Type B pancreatic cell (in vitro differentiated cells): Measurements from ENCODE around the gene EMP1. TPM values are rescaled to one million over a fixed set of nuclear protein-coding genes. Genes with fewer than 3 reads are reported as not detected.

Source experiments
- DNase-seq: peaks from one replicate; pipeline ENCODE4 v3.0.0; 2021; ENCODE audit warnings: mixed read lengths; ENCODE audit not compliant: unreplicated experiment; ENCODE audit errors: extremely low spot score
- H3K27ac Mint-ChIP-seq: 2 replicates; pipeline ENCODE4 v1.8.0; 2021; ENCODE audit warnings: mild to moderate bottlenecking, mixed read lengths
- H3K27me3 Mint-ChIP-seq: 2 replicates; pipeline ENCODE4 v1.8.0; 2021; ENCODE audit warnings: mixed read lengths
- H3K36me3 Mint-ChIP-seq: 2 replicates; pipeline ENCODE4 v1.8.0; 2021; ENCODE audit warnings: mixed read lengths
- H3K4me1 Mint-ChIP-seq: one replicate; pipeline ENCODE4 v1.8.0; 2021; ENCODE audit warnings: mixed read lengths; ENCODE audit not compliant: unreplicated experiment
- H3K4me3 Mint-ChIP-seq: 2 replicates; pipeline ENCODE4 v1.8.0; 2021; ENCODE audit warnings: mild to moderate bottlenecking, mixed read lengths
- H3K9me3 Mint-ChIP-seq: 2 replicates; pipeline ENCODE4 v1.8.0; 2021; ENCODE audit warnings: mixed read lengths
- total RNA-seq: library from RNA; stranded (reverse); gene quantifications from 2 replicates; pipeline ENCODE4 v1.2.1, GENCODE V29; 2021; ENCODE audit warnings: low replicate concordance
- TF ChIP-seq, protein P1 (sequence below): fragments of 200-600 bp; sonication (generic); conservative IDR thresholded peaks from 2 replicates; pipeline ENCODE4 v1.5.0; 2021; ENCODE audit warnings: antibody characterized with exemption, mild to moderate bottlenecking

Gene EMP1
- total RNA-seq, 1 donor from 2014 or later, result 340 TPM

DNA sequence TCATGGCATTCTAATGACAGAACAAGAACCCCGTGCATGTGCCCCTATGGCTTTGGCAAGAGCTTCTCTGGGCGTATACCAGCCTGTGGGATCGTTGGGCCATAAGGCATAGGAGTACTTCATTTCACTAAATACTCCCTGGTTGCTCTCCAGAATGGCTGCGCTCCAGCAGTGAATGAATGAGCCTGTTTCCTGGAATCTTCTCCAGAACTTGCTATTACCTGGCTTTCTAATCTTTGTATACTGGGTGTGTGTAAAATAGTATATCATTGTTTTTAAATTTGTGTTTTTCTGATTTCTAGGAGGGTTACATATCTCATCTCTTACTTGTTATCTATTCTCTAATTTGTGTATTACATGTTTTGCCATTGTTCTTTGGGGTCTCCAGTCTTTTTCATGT lies 28.6 kb upstream of the EMP1 start:
- Mint-ChIP-seq H3K27ac (peak overlapping the region; percentile 8), H3K4me1 (peaks cover 5% of the 10 kb centered on the region), H3K4me3 (no peak overlapping the region), H3K27me3 (no peaks in the 10 kb centered on the region), H3K9me3 (peaks cover 3% of the 10 kb centered on the region), H3K36me3 (peaks cover 3% of the 10 kb centered on the region)
- DNase-seq, result no peak
- TF ChIP-seq, protein P1, sequence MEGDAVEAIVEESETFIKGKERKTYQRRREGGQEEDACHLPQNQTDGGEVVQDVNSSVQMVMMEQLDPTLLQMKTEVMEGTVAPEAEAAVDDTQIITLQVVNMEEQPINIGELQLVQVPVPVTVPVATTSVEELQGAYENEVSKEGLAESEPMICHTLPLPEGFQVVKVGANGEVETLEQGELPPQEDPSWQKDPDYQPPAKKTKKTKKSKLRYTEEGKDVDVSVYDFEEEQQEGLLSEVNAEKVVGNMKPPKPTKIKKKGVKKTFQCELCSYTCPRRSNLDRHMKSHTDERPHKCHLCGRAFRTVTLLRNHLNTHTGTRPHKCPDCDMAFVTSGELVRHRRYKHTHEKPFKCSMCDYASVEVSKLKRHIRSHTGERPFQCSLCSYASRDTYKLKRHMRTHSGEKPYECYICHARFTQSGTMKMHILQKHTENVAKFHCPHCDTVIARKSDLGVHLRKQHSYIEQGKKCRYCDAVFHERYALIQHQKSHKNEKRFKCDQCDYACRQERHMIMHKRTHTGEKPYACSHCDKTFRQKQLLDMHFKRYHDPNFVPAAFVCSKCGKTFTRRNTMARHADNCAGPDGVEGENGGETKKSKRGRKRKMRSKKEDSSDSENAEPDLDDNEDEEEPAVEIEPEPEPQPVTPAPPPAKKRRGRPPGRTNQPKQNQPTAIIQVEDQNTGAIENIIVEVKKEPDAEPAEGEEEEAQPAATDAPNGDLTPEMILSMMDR, result no peak

DNA sequence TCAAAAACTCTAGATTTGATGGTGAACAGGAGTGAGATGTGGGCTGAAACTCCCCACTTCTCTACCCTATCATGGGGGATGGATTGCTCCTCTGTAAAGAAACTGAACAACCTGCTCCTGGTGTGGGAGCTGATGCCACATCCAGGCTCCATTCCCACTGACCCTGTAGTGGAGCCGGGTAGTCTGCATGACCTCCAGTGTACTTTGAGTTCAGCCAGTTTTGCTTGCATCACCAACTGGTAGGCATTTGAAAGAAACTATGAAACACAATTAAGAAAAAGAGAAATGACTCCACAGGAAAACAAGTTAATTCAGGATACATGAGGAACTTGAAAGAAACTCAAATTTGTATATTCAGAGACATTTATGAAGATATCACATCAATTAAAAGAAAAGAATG lies 27.3 kb upstream of the EMP1 start:
- Mint-ChIP-seq H3K27ac (peak overlapping the region; percentile 99), H3K9me3 (peaks cover 3% of the 10 kb centered on the region), H3K4me3 (no peak overlapping the region), H3K27me3 (no peaks in the 10 kb centered on the region), H3K4me1 (peaks cover 16% of the 10 kb centered on the region), H3K36me3 (peaks cover 3% of the 10 kb centered on the region)
- TF ChIP-seq, protein P1, result no peak
- no peak for DNase-seq

DNA sequence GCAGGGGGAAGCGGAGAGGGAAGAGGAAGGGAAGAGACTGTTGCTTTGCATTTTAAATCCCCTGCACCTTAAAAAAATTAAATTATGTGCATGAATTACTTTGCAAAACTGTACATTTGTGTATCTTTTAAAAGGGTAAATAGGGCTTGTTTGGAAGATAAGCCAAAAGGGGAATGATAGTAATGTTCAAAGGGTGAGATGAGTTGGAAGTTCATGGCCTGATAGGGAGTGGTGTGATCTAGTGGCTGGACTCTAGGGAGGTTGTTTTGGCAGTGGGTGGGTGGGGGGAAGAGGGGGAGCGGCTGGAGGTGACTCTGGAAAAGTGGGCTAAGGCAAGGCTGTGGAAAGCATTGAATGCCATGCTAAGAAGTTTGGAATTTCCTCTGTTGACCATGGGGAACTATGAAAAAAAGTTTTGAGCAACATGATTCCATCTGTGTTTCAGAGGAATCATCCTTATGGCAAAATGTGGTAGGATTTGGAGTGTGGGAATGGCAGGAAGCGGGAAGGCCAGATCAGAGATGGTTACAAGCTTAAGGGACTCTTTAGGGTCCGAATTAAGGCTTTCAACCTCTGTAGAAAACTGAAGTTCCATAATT lies 25.5 kb upstream of the EMP1 start:
- Mint-ChIP-seq H3K27ac (peak overlapping the region; percentile 99), H3K27me3 (no peaks in the 10 kb centered on the region), H3K4me1 (peaks cover 21% of the 10 kb centered on the region)

DNA sequence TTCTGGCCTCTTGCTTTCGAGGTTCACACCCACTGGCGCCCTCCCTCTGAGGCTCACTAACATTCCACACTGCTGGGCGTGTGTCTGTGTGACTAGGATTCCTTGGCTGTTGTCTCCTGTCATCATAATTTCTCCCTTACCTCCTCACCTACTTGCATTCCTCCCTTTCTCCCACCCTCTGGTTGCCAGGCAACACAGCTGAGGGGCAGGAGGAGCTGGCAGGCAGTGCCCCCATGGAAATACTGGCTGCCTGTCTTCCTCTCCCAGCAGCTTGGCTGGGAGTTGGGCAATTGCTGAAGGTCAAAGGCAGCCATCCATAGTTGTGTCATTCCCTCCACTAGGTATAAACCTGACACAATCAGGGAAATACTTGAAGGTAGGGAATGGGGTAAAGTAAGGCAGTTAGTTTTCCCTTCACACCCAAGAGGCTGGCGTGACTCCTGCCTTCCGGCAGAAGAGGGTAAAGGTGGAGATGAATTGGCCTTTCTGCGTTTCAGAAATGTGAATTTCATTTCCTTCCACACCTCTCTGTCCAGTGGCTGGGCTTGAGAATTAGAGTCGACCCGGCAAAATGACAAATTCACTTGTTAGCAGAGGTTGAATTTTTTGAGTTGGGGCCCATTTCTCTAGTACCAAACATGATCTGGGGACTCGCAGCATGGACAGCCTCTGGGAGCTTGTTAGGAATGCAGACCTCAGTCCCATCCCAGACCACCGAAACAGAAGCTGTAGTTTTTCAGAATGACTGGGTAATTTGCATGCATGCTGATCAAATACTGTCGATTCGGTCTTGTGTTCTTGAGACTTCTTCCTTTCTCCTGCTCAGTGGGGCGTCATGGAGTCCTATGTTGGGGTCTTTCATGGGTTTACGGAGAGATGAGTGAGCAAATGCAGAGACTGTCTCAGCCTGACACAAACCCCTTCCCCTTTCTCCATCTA lies 24.3 kb upstream of the EMP1 start:
- Mint-ChIP-seq H3K36me3 (no peaks in the 10 kb centered on the region), H3K4me1 (peaks cover 21% of the 10 kb centered on the region), H3K27me3 (no peaks in the 10 kb centered on the region), H3K4me3 (peak overlapping the region; percentile 78), H3K27ac (peak overlapping the region; percentile 99), H3K9me3 (peaks cover 4% of the 10 kb centered on the region)
- TF ChIP-seq, protein P1, result no peak
- DNase-seq, result no peak

More for the DNA sequence above, 25.5 kb upstream of the EMP1 start:
- no peak for DNase-seq
- Mint-ChIP-seq H3K4me3 (peak overlapping the region; percentile 12), H3K9me3 (no peaks in the 10 kb centered on the region), H3K36me3 (no peaks in the 10 kb centered on the region)
- TF ChIP-seq, protein P1, result no peak

DNA sequence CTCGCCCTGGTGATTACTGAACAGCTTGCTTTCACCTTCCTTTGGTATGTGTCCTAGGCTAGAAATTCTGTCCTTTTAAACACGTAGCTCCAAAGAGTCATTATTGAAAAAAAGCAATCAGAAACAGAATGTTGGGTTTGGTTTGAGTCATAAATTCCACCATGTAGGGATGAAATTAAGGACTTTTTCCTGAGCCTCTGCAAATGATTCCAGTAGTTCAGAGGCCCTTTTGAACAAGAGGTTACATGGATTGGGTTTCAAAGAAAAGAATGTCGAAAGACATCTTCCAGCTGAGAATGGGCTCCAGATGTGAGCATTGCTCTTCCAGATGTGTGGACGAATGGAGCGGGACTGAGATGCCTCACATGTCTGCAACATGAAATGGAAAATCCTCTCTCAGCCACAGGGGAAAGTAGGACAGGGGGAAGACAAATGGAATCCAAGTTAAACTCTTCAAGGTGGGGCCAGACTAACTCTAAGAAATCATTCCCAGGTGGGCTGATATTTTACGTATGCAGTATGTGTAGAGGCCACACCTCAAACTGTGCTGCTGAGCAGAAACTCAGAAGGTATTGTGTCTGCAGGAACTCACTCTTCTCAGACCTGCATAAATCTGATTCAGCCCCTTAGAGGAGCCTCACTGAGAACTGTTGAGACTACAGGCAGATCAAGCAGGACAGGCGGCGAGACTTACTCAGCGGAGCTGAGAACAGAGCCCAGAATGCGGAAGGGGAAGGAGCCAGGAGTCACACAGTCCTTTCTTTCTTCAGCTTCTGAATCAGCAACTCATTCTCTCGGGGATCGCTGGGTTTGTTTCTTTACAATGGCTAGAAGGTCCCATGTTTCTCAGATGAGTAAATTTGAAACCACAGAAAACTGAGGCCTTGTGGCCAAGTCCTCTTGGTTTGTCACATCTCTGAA lies 23.3 kb upstream of the EMP1 start:
- H3K4me3 Mint-ChIP-seq, result peak overlapping the region; percentile 78
- no peaks in the 10 kb centered on the region for H3K36me3 Mint-ChIP-seq
- peaks cover 21% of the 10 kb centered on the region for H3K4me1 Mint-ChIP-seq
- TF ChIP-seq, protein P1, result no peak
- H3K27ac Mint-ChIP-seq, result peak overlapping the region; percentile 99
- DNase-seq, result no peak
- H3K27me3 Mint-ChIP-seq, result peaks cover 3% of the 10 kb centered on the region
- H3K9me3 Mint-ChIP-seq, result peaks cover 4% of the 10 kb centered on the region
